Neural progenitor cell (in vitro differentiated cells): Measurements from ENCODE around the gene MAPK4.

Experiments
- EZH2 ChIP-seq: fragments of 200-600 bp; sonication (generic); IDR thresholded peaks from 2 replicates; pipeline ENCODE4 v1.6.1; 2017; ENCODE audit warnings: antibody characterized with exemption, mild to moderate bottlenecking, moderate library complexity
- EZH2phosphoT487 ChIP-seq: fragments of 200-600 bp; sonication (generic); IDR thresholded peaks from 2 replicates; pipeline ENCODE4 v1.6.1; 2017; ENCODE audit warnings: antibody characterized with exemption
- TF ChIP-seq, protein P1 (sequence below): fragments of 200-600 bp; sonication (generic); IDR thresholded peaks from 2 replicates; pipeline ENCODE4 v1.5.1; 2017; ENCODE audit warnings: antibody characterized with exemption, mild to moderate bottlenecking

DNA sequence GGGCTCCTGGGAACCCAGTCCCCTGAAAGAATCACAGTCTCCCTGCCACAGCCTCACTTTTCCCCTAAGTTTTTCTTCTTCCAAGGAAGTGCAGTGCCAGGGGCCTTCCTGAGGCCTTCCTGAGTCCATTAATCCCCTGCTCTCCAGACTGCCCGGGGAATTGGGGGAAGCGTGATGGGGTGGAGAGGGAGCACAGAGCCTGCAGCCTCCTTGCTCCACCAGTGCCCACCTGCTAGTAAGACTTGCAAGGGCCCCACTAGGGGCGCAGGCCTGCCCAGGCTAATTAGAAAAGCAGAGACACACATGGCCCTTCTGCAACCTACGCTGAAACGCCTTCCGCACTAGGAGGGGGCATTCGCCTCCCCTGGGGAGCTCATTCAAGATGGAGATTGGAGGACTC, 149.3 kb downstream of the MAPK4 start:
- TF ChIP-seq EZH2 (no peak), EZH2phosphoT487 (no peak)
- TF ChIP-seq, protein P1, sequence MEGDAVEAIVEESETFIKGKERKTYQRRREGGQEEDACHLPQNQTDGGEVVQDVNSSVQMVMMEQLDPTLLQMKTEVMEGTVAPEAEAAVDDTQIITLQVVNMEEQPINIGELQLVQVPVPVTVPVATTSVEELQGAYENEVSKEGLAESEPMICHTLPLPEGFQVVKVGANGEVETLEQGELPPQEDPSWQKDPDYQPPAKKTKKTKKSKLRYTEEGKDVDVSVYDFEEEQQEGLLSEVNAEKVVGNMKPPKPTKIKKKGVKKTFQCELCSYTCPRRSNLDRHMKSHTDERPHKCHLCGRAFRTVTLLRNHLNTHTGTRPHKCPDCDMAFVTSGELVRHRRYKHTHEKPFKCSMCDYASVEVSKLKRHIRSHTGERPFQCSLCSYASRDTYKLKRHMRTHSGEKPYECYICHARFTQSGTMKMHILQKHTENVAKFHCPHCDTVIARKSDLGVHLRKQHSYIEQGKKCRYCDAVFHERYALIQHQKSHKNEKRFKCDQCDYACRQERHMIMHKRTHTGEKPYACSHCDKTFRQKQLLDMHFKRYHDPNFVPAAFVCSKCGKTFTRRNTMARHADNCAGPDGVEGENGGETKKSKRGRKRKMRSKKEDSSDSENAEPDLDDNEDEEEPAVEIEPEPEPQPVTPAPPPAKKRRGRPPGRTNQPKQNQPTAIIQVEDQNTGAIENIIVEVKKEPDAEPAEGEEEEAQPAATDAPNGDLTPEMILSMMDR, result peak; percentile 38
